Ishikawa (cell line): ENCODE measurements around the gene FAM168A.

Source experiments
- CEBPB ChIP-seq: IDR thresholded peaks from 2 replicates; pipeline ENCODE4 v1.6.1; 2012
- CREB1 ChIP-seq: IDR thresholded peaks from 2 replicates; pipeline ENCODE4 v1.6.1; 2012; ENCODE audit warnings: low read depth
- EGR1 ChIP-seq: IDR thresholded peaks from 2 replicates; pipeline ENCODE4 v1.6.1; 2012
- EP300 ChIP-seq: IDR thresholded peaks from 2 replicates; pipeline ENCODE4 v1.6.1; 2012; ENCODE audit warnings: borderline replicate concordance
- FOXM1 ChIP-seq: IDR thresholded peaks from 2 replicates; pipeline ENCODE4 v1.6.1; 2012; ENCODE audit warnings: low read depth, borderline replicate concordance
- NFIC ChIP-seq: IDR thresholded peaks from 2 replicates; pipeline ENCODE4 v1.6.1; 2012
- RAD21 ChIP-seq: IDR thresholded peaks from 2 replicates; pipeline ENCODE4 v1.6.1; 2012; ENCODE audit warnings: low read depth
- TAF1 ChIP-seq: IDR thresholded peaks from 2 replicates; pipeline ENCODE4 v1.6.1; 2012; ENCODE audit warnings: low read depth, mild to moderate bottlenecking
- TCF12 ChIP-seq: IDR thresholded peaks from 2 replicates; pipeline ENCODE4 v1.6.1; 2012; ENCODE audit warnings: low read depth
- TEAD4 ChIP-seq: IDR thresholded peaks from 2 replicates; pipeline ENCODE4 v1.6.1; 2012
- YY1 ChIP-seq: IDR thresholded peaks from 2 replicates; pipeline ENCODE4 v1.6.1; 2012; ENCODE audit warnings: low read depth
- ZBTB7A ChIP-seq: IDR thresholded peaks from 2 replicates; pipeline ENCODE4 v1.6.1; 2012; ENCODE audit warnings: low read depth
- TF ChIP-seq, protein P1 (sequence below): IDR thresholded peaks from 2 replicates; pipeline ENCODE4 v1.6.1; 2012; ENCODE audit warnings: low read depth, mild to moderate bottlenecking
- TF ChIP-seq, protein P2 (sequence below): IDR thresholded peaks from 2 replicates; pipeline ENCODE4 v1.6.1; 2012
- TF ChIP-seq, protein P3 (sequence below): IDR thresholded peaks from 2 replicates; pipeline ENCODE4 v1.6.1; 2012

Gene FAM168A

DNA sequence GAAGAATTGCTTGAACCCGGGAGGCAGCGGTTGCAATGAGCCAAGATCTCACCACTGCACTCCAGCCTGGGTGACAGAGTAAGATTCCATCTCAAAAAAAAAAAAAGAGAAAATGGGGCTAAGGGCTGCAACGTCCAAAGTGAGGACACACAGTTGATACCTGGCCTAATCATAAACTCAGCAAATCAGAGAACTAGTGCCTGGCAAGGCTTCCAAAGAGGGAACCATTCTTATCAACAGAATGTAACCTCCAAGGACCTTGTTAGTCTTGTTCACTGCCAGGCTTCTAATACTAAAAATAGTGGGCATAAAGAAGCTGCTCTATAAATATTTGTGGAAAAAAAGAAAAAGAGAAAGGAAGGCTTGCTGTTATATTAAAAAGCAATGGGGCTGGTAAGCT, 42.3 kb downstream of the FAM168A start:
- TF ChIP-seq TAF1 (no peak), FOXM1 (no peak), CEBPB (no peak), TEAD4 (no peak), ZBTB7A (no peak), YY1 (no peak), NFIC (no peak), EGR1 (no peak), TCF12 (no peak)
- TF ChIP-seq, protein P1, sequence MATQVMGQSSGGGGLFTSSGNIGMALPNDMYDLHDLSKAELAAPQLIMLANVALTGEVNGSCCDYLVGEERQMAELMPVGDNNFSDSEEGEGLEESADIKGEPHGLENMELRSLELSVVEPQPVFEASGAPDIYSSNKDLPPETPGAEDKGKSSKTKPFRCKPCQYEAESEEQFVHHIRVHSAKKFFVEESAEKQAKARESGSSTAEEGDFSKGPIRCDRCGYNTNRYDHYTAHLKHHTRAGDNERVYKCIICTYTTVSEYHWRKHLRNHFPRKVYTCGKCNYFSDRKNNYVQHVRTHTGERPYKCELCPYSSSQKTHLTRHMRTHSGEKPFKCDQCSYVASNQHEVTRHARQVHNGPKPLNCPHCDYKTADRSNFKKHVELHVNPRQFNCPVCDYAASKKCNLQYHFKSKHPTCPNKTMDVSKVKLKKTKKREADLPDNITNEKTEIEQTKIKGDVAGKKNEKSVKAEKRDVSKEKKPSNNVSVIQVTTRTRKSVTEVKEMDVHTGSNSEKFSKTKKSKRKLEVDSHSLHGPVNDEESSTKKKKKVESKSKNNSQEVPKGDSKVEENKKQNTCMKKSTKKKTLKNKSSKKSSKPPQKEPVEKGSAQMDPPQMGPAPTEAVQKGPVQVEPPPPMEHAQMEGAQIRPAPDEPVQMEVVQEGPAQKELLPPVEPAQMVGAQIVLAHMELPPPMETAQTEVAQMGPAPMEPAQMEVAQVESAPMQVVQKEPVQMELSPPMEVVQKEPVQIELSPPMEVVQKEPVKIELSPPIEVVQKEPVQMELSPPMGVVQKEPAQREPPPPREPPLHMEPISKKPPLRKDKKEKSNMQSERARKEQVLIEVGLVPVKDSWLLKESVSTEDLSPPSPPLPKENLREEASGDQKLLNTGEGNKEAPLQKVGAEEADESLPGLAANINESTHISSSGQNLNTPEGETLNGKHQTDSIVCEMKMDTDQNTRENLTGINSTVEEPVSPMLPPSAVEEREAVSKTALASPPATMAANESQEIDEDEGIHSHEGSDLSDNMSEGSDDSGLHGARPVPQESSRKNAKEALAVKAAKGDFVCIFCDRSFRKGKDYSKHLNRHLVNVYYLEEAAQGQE = no peak
- TF ChIP-seq, protein P2, sequence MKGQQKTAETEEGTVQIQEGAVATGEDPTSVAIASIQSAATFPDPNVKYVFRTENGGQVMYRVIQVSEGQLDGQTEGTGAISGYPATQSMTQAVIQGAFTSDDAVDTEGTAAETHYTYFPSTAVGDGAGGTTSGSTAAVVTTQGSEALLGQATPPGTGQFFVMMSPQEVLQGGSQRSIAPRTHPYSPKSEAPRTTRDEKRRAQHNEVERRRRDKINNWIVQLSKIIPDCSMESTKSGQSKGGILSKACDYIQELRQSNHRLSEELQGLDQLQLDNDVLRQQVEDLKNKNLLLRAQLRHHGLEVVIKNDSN = no peak
- TF ChIP-seq, protein P3, sequence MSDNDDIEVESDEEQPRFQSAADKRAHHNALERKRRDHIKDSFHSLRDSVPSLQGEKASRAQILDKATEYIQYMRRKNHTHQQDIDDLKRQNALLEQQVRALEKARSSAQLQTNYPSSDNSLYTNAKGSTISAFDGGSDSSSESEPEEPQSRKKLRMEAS = no peak

DNA sequence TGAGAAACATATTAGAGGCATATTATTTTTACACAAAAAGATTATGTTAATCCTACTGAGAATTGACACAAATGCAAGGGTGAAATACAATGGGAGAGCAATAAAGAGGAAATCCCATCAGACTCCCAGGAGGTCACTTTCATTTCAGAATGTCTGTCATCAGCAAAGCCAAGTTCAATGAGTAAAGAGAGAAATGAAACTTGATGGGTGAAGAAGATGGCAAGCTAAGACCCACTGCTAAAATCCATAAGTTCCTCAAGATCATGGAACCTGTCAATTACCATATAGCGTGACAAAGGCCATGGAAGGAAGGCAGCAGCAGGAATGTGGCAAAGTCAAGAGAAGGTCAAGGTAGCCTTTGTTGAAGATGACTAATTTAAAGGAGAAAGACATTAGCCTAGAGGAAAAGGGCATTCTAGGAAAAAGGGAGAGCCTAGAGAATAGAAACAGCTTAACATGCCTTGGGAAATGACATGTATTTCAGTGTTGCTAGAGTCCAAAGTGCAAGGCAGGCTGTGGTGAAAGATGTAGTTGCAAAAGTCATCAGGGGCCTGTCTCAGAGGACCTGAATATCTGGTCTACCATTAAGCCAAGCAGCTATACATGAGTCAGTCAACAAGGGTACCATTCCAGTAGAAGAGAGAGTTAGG, 43.1 kb downstream of the FAM168A start:
- TF ChIP-seq RAD21 (no peak), FOXM1 (no peak)

DNA sequence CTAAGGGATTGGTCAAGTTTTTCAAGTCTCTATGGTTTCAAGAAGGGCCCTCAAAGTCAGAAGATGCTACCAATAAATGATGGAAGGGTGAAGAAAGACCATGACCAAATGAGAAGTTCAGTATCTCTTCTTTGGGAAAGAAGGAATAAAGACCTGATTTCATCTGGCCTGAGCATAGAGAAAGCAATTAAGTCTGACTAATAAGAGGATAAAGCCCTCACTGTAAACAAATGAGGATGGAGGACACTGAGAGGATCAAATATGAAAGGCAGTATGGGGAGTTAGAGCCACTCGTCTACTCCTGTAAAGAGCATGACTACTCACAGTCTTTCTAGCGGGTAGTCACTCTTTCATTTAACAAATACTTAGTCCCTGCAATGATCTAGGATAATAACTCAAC, 44.6 kb downstream of the FAM168A start:
- TF ChIP-seq EGR1 (no peak), CREB1 (no peak), EP300 (no peak), RAD21 (no peak), TEAD4 (no peak), YY1 (no peak)
- TF ChIP-seq, protein P1 = no peak
- TF ChIP-seq, protein P2 = no peak

DNA sequence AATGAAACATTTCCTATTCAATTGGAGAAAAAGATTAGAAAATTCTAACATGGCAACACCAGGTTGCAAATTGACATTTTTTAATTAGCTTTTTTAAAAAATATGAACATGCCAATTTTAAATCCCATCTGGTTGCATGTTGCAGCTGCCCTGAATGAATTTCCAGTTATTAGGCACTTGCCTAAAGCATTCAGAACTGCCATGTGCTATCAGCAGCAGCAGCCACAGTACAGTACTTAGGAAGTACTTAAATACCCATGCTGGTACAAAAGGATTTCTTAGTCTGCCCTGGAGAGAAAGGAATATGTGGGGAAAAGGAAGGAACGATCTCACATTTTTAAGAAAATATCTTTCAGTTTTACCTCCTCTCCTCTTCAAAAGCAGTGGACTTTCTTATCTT, 46.2 kb downstream of the FAM168A start:
- TF ChIP-seq YY1 (no peak), FOXM1 (no peak), CEBPB (no peak), NFIC (no peak), TEAD4 (no peak), TAF1 (no peak), RAD21 (no peak)
- TF ChIP-seq, protein P1 = no peak
- TF ChIP-seq, protein P2 = no peak

DNA sequence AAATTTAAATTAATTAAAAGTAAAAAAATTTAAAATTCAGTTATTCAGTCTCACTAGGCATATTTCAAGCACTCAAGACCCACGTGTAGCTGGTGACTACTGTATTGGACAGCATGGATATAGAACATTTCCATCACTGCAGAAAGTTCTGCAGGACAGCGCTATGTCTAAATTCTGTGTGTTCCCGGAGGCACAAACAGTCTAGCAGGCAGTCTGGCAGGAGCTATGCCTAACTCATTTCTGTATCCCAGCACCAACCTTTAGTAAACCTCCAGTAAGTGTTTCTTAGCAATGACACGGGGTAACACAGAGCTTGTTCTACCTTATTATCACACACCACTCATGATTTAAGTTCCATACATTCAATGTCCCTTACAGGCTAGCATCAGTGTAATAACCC, 48.5 kb downstream of the FAM168A start:
- TF ChIP-seq TEAD4 (no peak), EGR1 (no peak), YY1 (no peak), EP300 (no peak), RAD21 (no peak), FOXM1 (no peak)
- TF ChIP-seq, protein P3 = no peak
- TF ChIP-seq, protein P2 = no peak
